ENCODE measurements around the gene GREM2. TPM values are rescaled to one million over a fixed set of nuclear protein-coding genes. Genes with fewer than 3 reads are reported as not detected.

GREM2 gene
- total and polyA plus RNA-seq, 2 of the 4 experiments (the other 2 are of a cell fraction) = 3.0 to 14.2 TPM

DNA sequence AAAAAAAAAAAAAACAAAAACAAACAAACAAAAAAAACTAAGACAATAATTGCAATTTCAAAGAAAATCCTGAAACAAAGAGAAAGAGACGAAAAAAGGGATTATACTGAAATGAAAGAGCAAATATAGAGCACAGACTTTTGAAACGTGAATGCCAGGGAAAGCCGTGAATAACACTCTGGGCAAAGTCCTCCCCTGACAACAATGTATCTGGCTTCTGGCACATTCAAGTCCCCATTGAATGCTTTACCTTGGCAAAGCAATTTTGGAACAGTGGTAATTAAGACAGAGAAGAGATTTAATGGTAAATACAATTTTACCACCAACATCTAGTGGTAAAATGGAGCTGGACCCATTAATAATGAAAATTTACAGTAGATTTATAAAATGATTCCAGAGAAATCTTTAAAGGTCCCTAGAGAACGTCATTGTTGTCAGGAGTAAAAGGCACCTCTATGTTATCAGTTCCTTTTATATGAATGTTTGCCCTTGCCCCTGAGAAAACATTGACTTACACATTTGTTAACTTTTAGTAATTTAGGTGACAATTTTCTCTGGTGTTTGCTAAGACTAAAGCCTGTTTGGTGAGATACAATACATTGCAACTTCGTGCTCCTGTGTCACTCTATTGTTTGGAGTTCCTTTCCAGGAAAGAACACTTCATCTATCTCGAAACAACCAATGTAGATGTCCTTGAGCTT, 89.7 kb downstream of the GREM2 start:
- Histone ChIP-seq H2BK5ac (ENCODE audit: low read depth, low read length, poor library complexity, severe bottlenecking) (no peak overlapping the region), H3K9me3 (ENCODE audit: control insufficient read depth, insufficient read depth, low read length) (no peaks in the 10 kb centered on the region), H2AK5ac (ENCODE audit: low read depth, low read length) (no peak overlapping the region), H3K56ac (ENCODE audit: extremely low read depth, insufficient read depth, low read length) (no peak overlapping the region), H3K27ac (ENCODE audit: insufficient read depth, low read length) (no peak overlapping the region), H3K14ac (replicated peaks; ENCODE audit: low read depth, low read length) (no peak overlapping the region), H3K9ac (ENCODE audit: low read depth, low read length) (no peak overlapping the region), H4K91ac (ENCODE audit: insufficient read depth, low read depth, low read length) (no peak overlapping the region), H4K5ac (ENCODE audit: low read depth, low read length) (no peak overlapping the region), H3K18ac (ENCODE audit: low read depth, low read length) (no peak overlapping the region), H2BK120ac (ENCODE audit: low read depth, low read length) (no peak overlapping the region), H3K4me2 (ENCODE audit: low read depth, low read length) (no peak overlapping the region), H3K4me3 (ENCODE audit: insufficient read depth, low read depth, low read length) (no peak overlapping the region), H3K27me3 (ENCODE audit: control insufficient read depth, insufficient read depth, low read length) (no peaks in the 10 kb centered on the region), H4K20me1 (ENCODE audit: insufficient read depth, low read length) (no peaks in the 10 kb centered on the region), H2AFZ (replicated peaks; ENCODE audit: low read length, poor library complexity) (no peak overlapping the region), H2BK15ac (ENCODE audit: low read depth, low read length) (no peak overlapping the region), H3K23ac (ENCODE audit: low read depth, low read length) (no peak overlapping the region), H3K9me1 (ENCODE audit: insufficient read depth, low read length) (peaks cover 3% of the 10 kb centered on the region; the same call in 1 of the 2 replicates), H3K4me1 (ENCODE audit: control insufficient read depth, insufficient read depth, low read length) (no peaks in the 10 kb centered on the region; the same call in 1 of the 2 replicates), H3K4ac (ENCODE audit: low read depth, low read length) (no peak overlapping the region), H2BK20ac (ENCODE audit: low read depth, low read length) (no peak overlapping the region), H3K36me3 (ENCODE audit: control insufficient read depth, insufficient read depth, low read length) (no peaks in the 10 kb centered on the region; the same call in 1 of the 2 replicates), H4K8ac (ENCODE audit: low read depth in 2 of 2, low read length in 2 of 2) (no peak overlapping the region), H2AK9ac (replicated peaks; ENCODE audit: low read depth, low read length, poor library complexity) (no peak overlapping the region), H3K79me1 (ENCODE audit: low read depth in 1 of 2, low read length in 2 of 2) (peaks cover 2 to 5% of the 10 kb centered on the region in 2 experiments; a peak in 2 of 4 replicates)
- POLR2A ChIA-PET (ENCODE audit: unreplicated experiment) = no interaction called here
- no peak for TF ChIP-seq RAD21 (IDR thresholded peaks at IDR 0.05; ENCODE audit: low read length)
- TF ChIP-seq SMC3 (IDR thresholded peaks at IDR 0.05; ENCODE audit: low read depth, low read length) = no peak
- TF ChIP-seq BHLHE40 (IDR thresholded peaks at IDR 0.05; ENCODE audit: low read depth, low read length) = no peak
- TF ChIP-seq, protein P1, sequence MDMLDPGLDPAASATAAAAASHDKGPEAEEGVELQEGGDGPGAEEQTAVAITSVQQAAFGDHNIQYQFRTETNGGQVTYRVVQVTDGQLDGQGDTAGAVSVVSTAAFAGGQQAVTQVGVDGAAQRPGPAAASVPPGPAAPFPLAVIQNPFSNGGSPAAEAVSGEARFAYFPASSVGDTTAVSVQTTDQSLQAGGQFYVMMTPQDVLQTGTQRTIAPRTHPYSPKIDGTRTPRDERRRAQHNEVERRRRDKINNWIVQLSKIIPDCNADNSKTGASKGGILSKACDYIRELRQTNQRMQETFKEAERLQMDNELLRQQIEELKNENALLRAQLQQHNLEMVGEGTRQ (IDR thresholded peaks at IDR 0.05; ENCODE audit: low read depth, low read length) = no peak
- TF ChIP-seq MAFK (IDR thresholded peaks at IDR 0.05; ENCODE audit: low read depth, low read length) = no peak
- TF ChIP-seq, protein P2, sequence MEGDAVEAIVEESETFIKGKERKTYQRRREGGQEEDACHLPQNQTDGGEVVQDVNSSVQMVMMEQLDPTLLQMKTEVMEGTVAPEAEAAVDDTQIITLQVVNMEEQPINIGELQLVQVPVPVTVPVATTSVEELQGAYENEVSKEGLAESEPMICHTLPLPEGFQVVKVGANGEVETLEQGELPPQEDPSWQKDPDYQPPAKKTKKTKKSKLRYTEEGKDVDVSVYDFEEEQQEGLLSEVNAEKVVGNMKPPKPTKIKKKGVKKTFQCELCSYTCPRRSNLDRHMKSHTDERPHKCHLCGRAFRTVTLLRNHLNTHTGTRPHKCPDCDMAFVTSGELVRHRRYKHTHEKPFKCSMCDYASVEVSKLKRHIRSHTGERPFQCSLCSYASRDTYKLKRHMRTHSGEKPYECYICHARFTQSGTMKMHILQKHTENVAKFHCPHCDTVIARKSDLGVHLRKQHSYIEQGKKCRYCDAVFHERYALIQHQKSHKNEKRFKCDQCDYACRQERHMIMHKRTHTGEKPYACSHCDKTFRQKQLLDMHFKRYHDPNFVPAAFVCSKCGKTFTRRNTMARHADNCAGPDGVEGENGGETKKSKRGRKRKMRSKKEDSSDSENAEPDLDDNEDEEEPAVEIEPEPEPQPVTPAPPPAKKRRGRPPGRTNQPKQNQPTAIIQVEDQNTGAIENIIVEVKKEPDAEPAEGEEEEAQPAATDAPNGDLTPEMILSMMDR (conservative IDR thresholded peaks at IDR 0.05; ENCODE audit: low read depth, low read length) = no peak
- TF ChIP-seq FOS (IDR thresholded peaks at IDR 0.05; ENCODE audit: low read depth, low read length) = no peak
- TF ChIP-seq, protein P3, sequence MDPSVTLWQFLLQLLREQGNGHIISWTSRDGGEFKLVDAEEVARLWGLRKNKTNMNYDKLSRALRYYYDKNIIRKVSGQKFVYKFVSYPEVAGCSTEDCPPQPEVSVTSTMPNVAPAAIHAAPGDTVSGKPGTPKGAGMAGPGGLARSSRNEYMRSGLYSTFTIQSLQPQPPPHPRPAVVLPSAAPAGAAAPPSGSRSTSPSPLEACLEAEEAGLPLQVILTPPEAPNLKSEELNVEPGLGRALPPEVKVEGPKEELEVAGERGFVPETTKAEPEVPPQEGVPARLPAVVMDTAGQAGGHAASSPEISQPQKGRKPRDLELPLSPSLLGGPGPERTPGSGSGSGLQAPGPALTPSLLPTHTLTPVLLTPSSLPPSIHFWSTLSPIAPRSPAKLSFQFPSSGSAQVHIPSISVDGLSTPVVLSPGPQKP (IDR thresholded peaks at IDR 0.05; ENCODE audit: borderline replicate concordance, low read depth, low read length) = no peak
- TF ChIP-seq NFE2L2 (IDR thresholded peaks at IDR 0.05; ENCODE audit: low read depth, low read length) = no peak
- no peak for TF ChIP-seq POLR2A (IDR thresholded peaks at IDR 0.05; ENCODE audit: low read depth, low read length)
- no peak for TF ChIP-seq CEBPB (IDR thresholded peaks at IDR 0.05; ENCODE audit: low read depth, low read length)
- TF ChIP-seq RFX5 (IDR thresholded peaks at IDR 0.05; ENCODE audit: low read depth, low read length) = no peak
- TF ChIP-seq RCOR1 (IDR thresholded peaks at IDR 0.05; ENCODE audit: insufficient replicate concordance, low read length) = no peak
- no peak for TF ChIP-seq CHD1 (IDR thresholded peaks at IDR 0.05; ENCODE audit: low read depth, low read length)
- no peak for TF ChIP-seq MAZ (IDR thresholded peaks at IDR 0.05; ENCODE audit: borderline replicate concordance, low read depth, low read length)
- TF ChIP-seq MXI1 (IDR thresholded peaks at IDR 0.05; ENCODE audit: borderline replicate concordance, low read depth, low read length) = no peak
- ATAC-seq (ENCODE audit: low read depth) (no peak), DNase-seq (no peak)
- WGBS, 2 experiments (ENCODE audit: extremely low coverage in 2 of 2, insufficient read length in 1 of 2) = no CpG with 5 or more reads among the region's 6 CpGs
- dilution Hi-C loops (cut with HindIII; ENCODE audit: low sequenced_read_pairs, unreplicated experiment) (no loop called here), intact Hi-C loops (cut with micrococcal nuclease) (no loop called here), in situ Hi-C loops (cut with MboI; ENCODE audit: low sequenced_read_pairs) (no loop called here)
- BruUV-seq (replicated peaks) = no TSS peak
- CTCF ChIA-PET = interaction anchor here (0.5 kb wide), 1 partner anchor 22 kb away, joined by 7 read pairs; no protein-coding TSS in a partner anchor

Measured in IMR-90 (cell line).